SK-N-SH treated with all-trans-retinoic acid at 6 μM for 48 hours (cell line): ENCODE data around the gene PDCL3.

Experiments
- ATAC-seq: fragments of 200-7000 bp; cut with Tn5 transposase; 3 replicates; pipeline ENCODE4 v1.9.1; 2020; ENCODE audit warnings: mild to moderate bottlenecking, moderate library complexity
- ARNTL ChIP-seq: fragments of 450-650 bp; formaldehyde crosslinking; IDR thresholded peaks from 2 replicates; pipeline ENCODE4 v1.5.0; 2020; ENCODE audit warnings: low read depth, mild to moderate bottlenecking, moderate library complexity, borderline replicate concordance
- BACH2 ChIP-seq: fragments of 250-450 bp; sonication (Bioruptor Pico); IDR thresholded peaks from 2 replicates; pipeline ENCODE4 v1.9.0; 2021; ENCODE audit warnings: mild to moderate bottlenecking, borderline replicate concordance
- CSDC2 ChIP-seq: fragments of 250-450 bp; sonication (Bioruptor Pico); IDR thresholded peaks from 2 replicates; pipeline ENCODE4 v1.5.0; 2020; ENCODE audit warnings: mild to moderate bottlenecking, moderate library complexity
- ESRRG ChIP-seq: fragments of 250-450 bp; sonication (Bioruptor Pico); IDR thresholded peaks from 2 replicates; pipeline ENCODE4 v1.6.1; 2021; ENCODE audit warnings: mild to moderate bottlenecking
- GLIS3 ChIP-seq: fragments of 250-450 bp; sonication (Bioruptor Pico); IDR thresholded peaks from 2 replicates; pipeline ENCODE4 v1.5.0; 2020; ENCODE audit warnings: mild to moderate bottlenecking, moderate library complexity
- ISL1 ChIP-seq: fragments of 250-450 bp; sonication (Bioruptor Pico); IDR thresholded peaks from 2 replicates; pipeline ENCODE4 v2.1.2; 2022; ENCODE audit warnings: mild to moderate bottlenecking, moderate library complexity
- OSR1 ChIP-seq: fragments of 250-450 bp; sonication (Bioruptor Pico); IDR thresholded peaks from 2 replicates; pipeline ENCODE4 v1.8.0; 2022; ENCODE audit warnings: moderate library complexity, mild to moderate bottlenecking, inconsistent platforms
- PPARA ChIP-seq: fragments of 250-450 bp; sonication (Bioruptor Pico); IDR thresholded peaks from 2 replicates; pipeline ENCODE4 v1.5.0; 2020; ENCODE audit warnings: mild to moderate bottlenecking, borderline replicate concordance
- RARB ChIP-seq: fragments of 250-450 bp; sonication (Bioruptor Pico); IDR thresholded peaks from 2 replicates; pipeline ENCODE4 v1.8.0; 2021; ENCODE audit warnings: mild to moderate bottlenecking, moderate library complexity
- SNAI2 ChIP-seq: fragments of 250-450 bp; sonication (Bioruptor Pico); IDR thresholded peaks from 2 replicates; pipeline ENCODE4 v1.5.0; 2020; ENCODE audit warnings: mild to moderate bottlenecking, moderate library complexity
- TCF4 ChIP-seq: fragments of 250-450 bp; sonication (Bioruptor Pico); IDR thresholded peaks from 2 replicates; pipeline ENCODE4 v1.8.0; 2021; ENCODE audit warnings: mild to moderate bottlenecking, moderate library complexity, borderline replicate concordance
- TOX ChIP-seq: fragments of 250-450 bp; sonication (Bioruptor Pico); IDR thresholded peaks from 2 replicates; pipeline ENCODE4 v1.8.0; 2021; ENCODE audit warnings: mild to moderate bottlenecking, moderate library complexity, borderline replicate concordance
- ZC3H10 ChIP-seq: fragments of 250-450 bp; sonication (Bioruptor Pico); IDR thresholded peaks from 2 replicates; pipeline ENCODE4 v1.5.1; 2021; ENCODE audit warnings: mild to moderate bottlenecking, moderate library complexity
- ZFP3 ChIP-seq: fragments of 250-450 bp; sonication (Bioruptor Pico); IDR thresholded peaks from 2 replicates; pipeline ENCODE4 v1.5.0; 2020; ENCODE audit warnings: mild to moderate bottlenecking, moderate library complexity
- ZNF565 ChIP-seq: fragments of 450-650 bp; formaldehyde crosslinking; conservative IDR thresholded peaks from 2 replicates; pipeline ENCODE4 v1.5.0; 2020; ENCODE audit warnings: low read depth, mild to moderate bottlenecking, moderate library complexity
- ZNF70 ChIP-seq: fragments of 450-650 bp; formaldehyde crosslinking; IDR thresholded peaks from 2 replicates; pipeline ENCODE4 v1.5.0; 2020; ENCODE audit warnings: mild to moderate bottlenecking, moderate library complexity
- ZNF8 ChIP-seq: fragments of 450-650 bp; formaldehyde crosslinking; IDR thresholded peaks from 2 replicates; pipeline ENCODE4 v1.5.0; 2020; ENCODE audit warnings: mild to moderate bottlenecking, moderate library complexity
- TF ChIP-seq, protein P1 (sequence below): fragments of 250-450 bp; sonication (Bioruptor Pico); IDR thresholded peaks from 2 replicates; pipeline ENCODE4 v1.8.0; 2020; ENCODE audit warnings: mild to moderate bottlenecking, moderate library complexity, borderline replicate concordance
- TF ChIP-seq, protein P2 (sequence below): fragments of 250-450 bp; sonication (Bioruptor Pico); IDR thresholded peaks from 2 replicates; pipeline ENCODE4 v1.8.0; 2021; ENCODE audit warnings: low read depth, mild to moderate bottlenecking, moderate library complexity, borderline replicate concordance
- TF ChIP-seq, protein P3 (sequence below): fragments of 250-450 bp; sonication (Bioruptor Pico); IDR thresholded peaks from 2 replicates; pipeline ENCODE4 v1.5.0; 2020; ENCODE audit warnings: mild to moderate bottlenecking, moderate library complexity
- TF ChIP-seq, protein P4 (sequence below): fragments of 250-450 bp; sonication (Bioruptor Pico); IDR thresholded peaks from 2 replicates; pipeline ENCODE4 v1.5.1; 2020; ENCODE audit warnings: low read depth, mild to moderate bottlenecking, moderate library complexity
- TF ChIP-seq, protein P5 (sequence below): fragments of 250-450 bp; sonication (Bioruptor Pico); IDR thresholded peaks from 2 replicates; pipeline ENCODE4 v1.5.1; 2021; ENCODE audit warnings: mild to moderate bottlenecking, moderate library complexity

PDCL3 gene

DNA sequence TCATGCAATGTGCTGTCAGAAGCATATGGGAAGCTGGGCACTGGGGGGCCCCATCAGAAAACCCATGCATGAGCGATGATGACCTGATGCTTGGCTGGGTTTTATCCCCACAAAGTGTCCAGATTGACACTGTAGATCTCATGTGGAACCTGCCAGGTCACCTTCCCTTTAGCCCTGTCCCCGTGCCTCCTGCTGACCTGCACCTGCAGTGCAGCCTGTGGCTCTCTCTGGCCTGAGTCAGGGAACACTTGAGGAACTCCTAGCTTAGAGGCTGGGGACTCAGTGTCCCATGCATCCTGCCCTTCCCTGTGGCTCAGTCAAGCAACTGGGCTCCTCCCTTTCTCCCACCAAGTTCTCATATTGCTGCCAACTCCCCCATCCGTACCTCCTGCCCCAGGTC is 57.7 kb downstream of the PDCL3 start:
- TF ChIP-seq GLIS3 (CRISPR knock-in tag) (no peak), ZNF70 (CRISPR knock-in tag) (no peak), OSR1 (CRISPR knock-in tag) (no peak), ZNF565 (CRISPR knock-in tag) (no peak), ISL1 (no peak), SNAI2 (CRISPR knock-in tag) (no peak), PPARA (CRISPR knock-in tag) (no peak), ZC3H10 (no peak), TCF4 (CRISPR knock-in tag) (no peak), BACH2 (CRISPR knock-in tag) (no peak), RARB (CRISPR knock-in tag) (no peak), ZNF8 (no peak)
- TF ChIP-seq, protein P1, sequence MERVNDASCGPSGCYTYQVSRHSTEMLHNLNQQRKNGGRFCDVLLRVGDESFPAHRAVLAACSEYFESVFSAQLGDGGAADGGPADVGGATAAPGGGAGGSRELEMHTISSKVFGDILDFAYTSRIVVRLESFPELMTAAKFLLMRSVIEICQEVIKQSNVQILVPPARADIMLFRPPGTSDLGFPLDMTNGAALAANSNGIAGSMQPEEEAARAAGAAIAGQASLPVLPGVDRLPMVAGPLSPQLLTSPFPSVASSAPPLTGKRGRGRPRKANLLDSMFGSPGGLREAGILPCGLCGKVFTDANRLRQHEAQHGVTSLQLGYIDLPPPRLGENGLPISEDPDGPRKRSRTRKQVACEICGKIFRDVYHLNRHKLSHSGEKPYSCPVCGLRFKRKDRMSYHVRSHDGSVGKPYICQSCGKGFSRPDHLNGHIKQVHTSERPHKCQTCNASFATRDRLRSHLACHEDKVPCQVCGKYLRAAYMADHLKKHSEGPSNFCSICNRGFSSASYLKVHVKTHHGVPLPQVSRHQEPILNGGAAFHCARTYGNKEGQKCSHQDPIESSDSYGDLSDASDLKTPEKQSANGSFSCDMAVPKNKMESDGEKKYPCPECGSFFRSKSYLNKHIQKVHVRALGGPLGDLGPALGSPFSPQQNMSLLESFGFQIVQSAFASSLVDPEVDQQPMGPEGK, result no peak
- TF ChIP-seq, protein P2, sequence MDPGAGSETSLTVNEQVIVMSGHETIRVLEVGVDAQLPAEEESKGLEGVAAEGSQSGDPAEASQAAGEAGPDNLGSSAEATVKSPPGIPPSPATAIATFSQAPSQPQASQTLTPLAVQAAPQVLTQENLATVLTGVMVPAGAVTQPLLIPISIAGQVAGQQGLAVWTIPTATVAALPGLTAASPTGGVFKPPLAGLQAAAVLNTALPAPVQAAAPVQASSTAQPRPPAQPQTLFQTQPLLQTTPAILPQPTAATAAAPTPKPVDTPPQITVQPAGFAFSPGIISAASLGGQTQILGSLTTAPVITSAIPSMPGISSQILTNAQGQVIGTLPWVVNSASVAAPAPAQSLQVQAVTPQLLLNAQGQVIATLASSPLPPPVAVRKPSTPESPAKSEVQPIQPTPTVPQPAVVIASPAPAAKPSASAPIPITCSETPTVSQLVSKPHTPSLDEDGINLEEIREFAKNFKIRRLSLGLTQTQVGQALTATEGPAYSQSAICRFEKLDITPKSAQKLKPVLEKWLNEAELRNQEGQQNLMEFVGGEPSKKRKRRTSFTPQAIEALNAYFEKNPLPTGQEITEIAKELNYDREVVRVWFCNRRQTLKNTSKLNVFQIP (CRISPR knock-in tag), result no peak
- TF ChIP-seq, protein P3, sequence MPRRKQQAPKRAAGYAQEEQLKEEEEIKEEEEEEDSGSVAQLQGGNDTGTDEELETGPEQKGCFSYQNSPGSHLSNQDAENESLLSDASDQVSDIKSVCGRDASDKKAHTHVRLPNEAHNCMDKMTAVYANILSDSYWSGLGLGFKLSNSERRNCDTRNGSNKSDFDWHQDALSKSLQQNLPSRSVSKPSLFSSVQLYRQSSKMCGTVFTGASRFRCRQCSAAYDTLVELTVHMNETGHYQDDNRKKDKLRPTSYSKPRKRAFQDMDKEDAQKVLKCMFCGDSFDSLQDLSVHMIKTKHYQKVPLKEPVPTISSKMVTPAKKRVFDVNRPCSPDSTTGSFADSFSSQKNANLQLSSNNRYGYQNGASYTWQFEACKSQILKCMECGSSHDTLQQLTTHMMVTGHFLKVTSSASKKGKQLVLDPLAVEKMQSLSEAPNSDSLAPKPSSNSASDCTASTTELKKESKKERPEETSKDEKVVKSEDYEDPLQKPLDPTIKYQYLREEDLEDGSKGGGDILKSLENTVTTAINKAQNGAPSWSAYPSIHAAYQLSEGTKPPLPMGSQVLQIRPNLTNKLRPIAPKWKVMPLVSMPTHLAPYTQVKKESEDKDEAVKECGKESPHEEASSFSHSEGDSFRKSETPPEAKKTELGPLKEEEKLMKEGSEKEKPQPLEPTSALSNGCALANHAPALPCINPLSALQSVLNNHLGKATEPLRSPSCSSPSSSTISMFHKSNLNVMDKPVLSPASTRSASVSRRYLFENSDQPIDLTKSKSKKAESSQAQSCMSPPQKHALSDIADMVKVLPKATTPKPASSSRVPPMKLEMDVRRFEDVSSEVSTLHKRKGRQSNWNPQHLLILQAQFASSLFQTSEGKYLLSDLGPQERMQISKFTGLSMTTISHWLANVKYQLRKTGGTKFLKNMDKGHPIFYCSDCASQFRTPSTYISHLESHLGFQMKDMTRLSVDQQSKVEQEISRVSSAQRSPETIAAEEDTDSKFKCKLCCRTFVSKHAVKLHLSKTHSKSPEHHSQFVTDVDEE (CRISPR knock-in tag), result no peak
- ATAC-seq, result no peak

DNA sequence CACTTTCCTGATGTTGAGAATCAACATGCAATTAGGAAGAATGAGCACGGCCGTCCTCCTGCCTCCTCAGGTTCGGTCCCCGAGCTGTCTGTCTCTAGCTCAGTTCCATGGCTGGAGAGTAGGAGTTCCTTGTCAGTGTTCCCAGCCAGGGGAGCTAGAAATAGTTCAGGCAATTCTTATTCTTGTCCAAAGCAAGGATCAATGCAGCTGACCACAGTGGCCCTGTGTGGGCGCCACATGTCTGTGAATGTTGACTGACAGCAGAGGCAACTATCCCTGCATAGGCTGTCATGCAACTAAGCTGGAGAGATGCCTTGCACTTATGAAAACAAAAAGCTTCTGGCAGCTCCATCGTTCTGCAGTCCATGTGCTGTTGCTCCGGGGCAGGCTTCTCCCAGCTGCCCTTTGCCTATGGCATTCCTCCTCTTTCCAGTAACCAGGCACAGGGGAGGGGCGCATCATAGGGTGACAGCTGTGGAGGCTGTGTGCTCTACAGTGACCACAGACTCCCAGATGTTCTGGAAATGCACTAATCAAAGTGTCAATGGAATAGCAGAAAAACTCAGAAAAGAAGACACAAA is 58.7 kb downstream of the PDCL3 start:
- no peak for ATAC-seq
- TF ChIP-seq TCF4 (CRISPR knock-in tag), result no peak
- no peak for TF ChIP-seq CSDC2 (CRISPR knock-in tag)

DNA sequence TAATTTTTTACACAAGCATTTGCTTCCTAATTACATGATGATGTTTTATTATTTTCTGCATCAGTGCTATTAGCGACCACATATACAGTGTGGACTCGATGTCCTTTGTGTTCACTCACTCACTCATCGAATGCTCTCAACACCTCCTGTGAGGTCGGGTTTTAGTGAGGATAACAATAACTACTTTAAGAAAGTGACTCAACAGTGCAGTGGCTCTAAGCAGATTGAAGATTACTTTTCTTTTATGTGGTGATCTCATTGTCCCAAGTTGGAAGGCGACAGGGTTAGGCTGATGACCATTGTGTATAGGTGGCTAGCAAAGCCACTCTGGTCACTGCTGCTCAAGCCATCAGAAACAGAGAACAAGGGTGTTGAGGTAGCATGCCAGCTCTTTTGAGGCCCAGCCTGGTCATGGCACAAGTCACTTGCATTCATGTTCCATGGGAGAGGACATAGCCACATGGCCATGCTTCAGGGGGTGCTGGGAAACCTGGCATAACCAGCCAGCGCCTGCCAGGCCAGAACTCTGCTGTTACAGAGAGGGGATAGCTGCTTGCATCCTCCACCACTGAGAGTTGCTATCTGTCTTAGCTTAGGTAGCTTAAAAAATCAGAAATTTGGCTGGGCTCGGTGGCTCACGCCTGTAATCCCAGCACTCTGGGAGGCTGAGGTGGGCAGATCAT is 60.4 kb downstream of the PDCL3 start:
- no peak for TF ChIP-seq PPARA (CRISPR knock-in tag)
- TF ChIP-seq ZC3H10, result no peak
- TF ChIP-seq RARB (CRISPR knock-in tag), result no peak
- TF ChIP-seq ISL1, result no peak
- no peak for TF ChIP-seq ESRRG (CRISPR knock-in tag)
- TF ChIP-seq, protein P3 (CRISPR knock-in tag), result no peak
- no peak for TF ChIP-seq GLIS3 (CRISPR knock-in tag)
- TF ChIP-seq SNAI2 (CRISPR knock-in tag), result no peak
- TF ChIP-seq, protein P2 (CRISPR knock-in tag), result no peak
- TF ChIP-seq, protein P4, sequence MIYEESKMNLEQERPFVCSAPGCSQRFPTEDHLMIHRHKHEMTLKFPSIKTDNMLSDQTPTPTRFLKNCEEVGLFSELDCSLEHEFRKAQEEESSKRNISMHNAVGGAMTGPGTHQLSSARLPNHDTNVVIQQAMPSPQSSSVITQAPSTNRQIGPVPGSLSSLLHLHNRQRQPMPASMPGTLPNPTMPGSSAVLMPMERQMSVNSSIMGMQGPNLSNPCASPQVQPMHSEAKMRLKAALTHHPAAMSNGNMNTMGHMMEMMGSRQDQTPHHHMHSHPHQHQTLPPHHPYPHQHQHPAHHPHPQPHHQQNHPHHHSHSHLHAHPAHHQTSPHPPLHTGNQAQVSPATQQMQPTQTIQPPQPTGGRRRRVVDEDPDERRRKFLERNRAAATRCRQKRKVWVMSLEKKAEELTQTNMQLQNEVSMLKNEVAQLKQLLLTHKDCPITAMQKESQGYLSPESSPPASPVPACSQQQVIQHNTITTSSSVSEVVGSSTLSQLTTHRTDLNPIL, result no peak
- TF ChIP-seq, protein P5, sequence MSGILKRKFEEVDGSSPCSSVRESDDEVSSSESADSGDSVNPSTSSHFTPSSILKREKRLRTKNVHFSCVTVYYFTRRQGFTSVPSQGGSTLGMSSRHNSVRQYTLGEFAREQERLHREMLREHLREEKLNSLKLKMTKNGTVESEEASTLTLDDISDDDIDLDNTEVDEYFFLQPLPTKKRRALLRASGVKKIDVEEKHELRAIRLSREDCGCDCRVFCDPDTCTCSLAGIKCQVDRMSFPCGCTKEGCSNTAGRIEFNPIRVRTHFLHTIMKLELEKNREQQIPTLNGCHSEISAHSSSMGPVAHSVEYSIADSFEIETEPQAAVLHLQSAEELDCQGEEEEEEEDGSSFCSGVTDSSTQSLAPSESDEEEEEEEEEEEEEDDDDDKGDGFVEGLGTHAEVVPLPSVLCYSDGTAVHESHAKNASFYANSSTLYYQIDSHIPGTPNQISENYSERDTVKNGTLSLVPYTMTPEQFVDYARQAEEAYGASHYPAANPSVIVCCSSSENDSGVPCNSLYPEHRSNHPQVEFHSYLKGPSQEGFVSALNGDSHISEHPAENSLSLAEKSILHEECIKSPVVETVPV (CRISPR knock-in tag), result no peak
- TF ChIP-seq TCF4 (CRISPR knock-in tag), result no peak
- no peak for TF ChIP-seq ZFP3
- no peak for TF ChIP-seq ZNF565 (CRISPR knock-in tag)
- TF ChIP-seq ARNTL, result no peak
- TF ChIP-seq TOX (CRISPR knock-in tag), result no peak
- TF ChIP-seq CSDC2 (CRISPR knock-in tag), result no peak
- TF ChIP-seq BACH2 (CRISPR knock-in tag), result no peak
- ATAC-seq, result no peak
